CD4-positive, alpha-beta T cell treated with Interleukin-2 at 100 ng/mL for 4 hours (primary cell): ENCODE measurements around the gene ERI2.
A peak's percentile ranks its signal among the peaks of the same experiment; 100 is the strongest.
"Not testable (repeated sequence)": the region's sequence is repeated elsewhere in the genome, so short reads cannot be mapped to it uniquely, and the experiment has no call there.

ENCODE experiments used
- DNase-seq: peaks from one replicate; pipeline ENCODE4 v3.0.0-alpha.2; 2020; ENCODE audit warnings: low spot score

Gene ERI2

DNA sequence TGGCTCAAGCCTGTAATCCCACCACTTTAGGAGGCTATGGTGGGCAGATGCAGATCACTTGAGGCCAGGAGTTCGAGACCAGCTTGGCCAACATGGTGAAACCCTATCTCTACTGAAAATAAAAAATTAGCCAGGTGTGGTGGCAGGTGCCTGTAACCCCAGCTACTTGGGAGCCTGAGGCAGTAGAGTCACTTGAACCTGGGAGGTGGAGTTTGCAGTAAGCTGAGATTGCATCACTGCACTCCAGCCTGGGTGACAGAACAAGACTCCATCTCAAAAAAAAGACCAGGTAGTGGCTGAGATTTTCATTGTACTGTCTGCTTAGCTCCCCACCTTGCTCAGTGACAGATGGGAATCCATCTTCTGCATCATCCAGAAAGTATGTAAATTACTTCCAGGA, 41.8 kb downstream of the ERI2 start:
- DNase-seq: not testable (repeated sequence)

DNA sequence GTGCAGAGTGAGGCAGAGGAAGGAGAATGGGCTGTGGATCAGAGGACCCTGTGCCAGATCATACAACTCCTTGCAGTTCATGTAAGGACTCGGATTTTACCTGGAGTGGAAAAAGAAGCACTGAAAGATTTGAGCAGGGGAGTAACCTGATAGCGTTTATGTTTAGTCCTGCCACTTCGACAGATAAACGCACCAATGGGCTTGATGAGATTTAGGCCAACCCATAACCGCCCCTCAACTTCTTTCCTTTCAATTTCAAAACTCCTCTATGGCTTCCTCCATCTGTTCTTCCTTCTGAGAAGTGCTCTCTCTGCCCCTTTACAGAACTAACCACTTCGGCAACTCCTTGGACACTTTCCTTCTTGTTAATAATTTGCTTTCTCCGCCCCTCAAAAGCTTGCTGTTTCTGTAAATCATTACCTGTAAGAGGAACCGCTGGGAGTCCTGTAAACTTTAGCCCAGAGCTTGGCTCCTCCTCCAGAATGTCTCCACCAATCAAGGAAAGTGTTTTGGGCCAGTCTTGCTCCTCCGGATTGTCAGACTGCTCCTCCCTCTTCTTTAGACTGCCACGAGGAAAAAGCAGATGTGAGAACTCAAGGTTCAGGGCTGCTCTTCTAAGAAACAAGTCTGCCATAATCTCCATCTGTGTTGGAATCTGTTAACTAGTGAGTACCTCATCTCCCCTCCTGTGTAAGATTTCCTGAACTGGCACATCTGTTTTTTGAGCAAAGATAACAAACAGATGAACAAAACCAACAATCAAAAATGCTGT, 42.6 kb downstream of the ERI2 start, which contains the start of gene ACSM3:
Gene ACSM3 (plus strand): TSS at position 554 of the 772 bp plus-strand sequence. CDS start 6,021 bp downstream, outside the sequence.
- peak; percentile 85 for DNase-seq

DNA sequence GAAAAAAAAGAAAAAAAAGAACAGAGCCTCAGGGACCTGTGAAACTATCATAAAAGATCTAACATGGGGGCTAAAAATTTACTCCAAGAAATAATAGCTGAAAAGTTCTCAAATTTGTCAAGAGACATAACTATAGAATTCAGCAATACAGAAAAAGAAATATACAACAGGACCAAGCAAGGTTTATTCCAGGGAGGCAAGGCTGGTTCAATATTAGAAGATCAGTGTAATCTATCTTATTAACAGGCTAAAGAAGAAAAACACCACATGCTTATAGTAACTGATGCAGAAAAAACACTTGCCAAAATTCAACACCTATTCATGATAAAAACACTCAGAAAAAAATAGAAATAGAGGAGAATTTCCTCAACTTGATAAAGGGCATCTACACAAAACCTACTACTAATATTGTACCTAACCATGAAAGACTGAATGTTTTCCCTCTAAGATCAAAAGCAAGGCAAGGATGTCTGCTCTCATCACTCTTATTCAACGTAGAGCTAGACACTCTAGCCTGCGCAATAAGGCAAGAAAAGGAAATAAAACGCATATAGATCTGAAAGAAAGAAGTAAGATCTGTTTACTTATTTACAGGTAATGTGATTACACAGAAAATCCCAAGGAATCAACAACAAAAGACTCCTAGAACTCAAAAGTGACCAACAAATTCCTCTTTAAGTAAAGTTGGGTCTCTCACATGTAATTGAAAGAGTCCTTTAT, 43.7 kb downstream of the ERI2 start:
- no peak for DNase-seq

DNA sequence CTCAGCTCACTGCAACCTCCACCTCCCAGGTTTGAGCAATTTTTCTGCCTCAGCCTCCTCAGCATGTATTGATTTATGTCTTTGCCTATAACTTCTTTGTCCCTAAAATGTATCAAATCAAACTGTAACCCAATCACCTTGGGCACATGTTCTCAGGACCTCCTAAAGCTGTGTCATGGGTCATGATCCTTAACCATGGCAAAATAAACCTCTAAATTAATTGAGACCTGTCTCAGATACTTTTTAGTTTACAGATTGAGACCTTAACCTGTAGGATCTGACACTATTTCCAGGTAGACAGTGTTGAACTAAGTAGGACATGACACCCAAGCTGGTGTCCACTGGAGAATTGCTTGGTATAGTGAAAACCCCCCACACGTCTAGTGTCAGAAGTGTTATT, 45.1 kb downstream of the ERI2 start:
- no peak for DNase-seq

DNA sequence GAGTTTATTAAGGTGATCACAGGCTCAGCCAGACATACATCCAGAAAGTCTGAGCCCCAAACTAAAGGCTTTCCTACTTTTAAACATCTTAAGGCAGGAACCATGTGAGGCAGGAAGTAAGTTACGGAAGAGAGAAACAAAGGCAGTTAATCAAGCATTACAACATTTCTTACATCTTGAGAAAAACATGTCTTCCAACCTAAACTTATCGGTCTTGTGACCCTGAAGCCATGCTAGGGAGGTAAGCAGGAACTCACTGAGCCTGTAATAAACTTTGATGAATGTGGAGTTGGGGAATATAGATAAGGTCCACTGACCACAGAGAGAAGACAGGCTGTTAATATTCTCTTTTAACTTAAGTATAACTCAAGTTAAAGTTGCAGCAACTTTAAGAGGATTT, 45.9 kb downstream of the ERI2 start:
- no peak for DNase-seq

DNA sequence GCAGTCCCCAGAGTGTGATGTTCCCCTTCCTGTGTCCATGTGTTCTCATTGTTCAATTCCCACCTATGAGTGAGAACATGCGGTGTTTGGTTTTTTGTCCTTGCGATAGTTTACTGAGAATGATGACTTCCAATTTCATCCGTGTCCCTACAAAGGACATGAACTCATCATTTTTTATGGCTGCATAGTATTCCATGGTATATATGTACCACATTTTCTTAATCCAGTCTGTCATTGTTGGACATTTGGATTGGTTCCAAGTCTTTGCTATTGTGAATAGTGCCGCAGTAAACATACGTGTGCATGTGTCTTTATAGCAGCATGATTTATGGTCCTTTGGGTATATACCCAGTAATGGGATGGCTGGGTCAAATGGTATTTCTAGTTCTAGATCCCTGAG, 50.5 kb downstream of the ERI2 start:
- not testable (repeated sequence) for DNase-seq

DNA sequence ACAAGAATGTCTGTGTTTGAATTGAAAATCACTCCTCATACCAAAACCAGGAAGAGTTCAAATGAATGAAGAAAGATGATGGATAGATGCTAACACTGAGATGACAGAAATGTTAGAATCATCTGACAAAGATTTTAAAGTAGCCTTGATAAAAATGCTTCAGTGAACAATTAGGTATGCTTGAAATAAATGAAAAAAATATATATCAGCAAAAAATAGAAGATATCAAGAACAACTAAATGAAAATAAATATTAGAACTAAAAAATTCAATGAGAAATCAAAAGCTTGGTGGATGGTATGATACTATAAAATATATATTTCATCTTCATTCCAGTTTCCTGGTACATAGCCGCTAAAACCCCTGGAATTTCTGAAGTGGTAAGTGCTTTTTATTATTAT, 51.0 kb downstream of the ERI2 start:
- no peak for DNase-seq

DNA sequence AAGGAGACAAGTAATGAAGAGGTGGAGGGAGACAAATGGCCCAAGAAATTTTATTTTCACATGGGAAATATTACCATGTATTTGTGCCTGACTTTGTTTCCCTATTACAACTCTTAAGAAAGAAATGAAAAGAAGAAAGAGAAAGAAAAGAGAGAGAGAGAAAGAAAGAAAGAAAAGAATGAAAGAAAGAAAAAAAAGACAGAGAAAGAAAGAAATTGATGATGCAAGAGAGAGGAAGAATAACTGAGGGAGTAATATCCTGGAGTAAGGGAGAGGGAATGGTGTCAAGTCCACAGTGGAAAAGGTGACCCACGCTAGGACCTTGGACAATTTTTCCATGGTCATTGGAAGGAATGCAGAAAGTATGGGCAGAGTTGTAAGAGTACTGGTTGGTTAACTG, 52.5 kb downstream of the ERI2 start:
- DNase-seq: no peak

DNA sequence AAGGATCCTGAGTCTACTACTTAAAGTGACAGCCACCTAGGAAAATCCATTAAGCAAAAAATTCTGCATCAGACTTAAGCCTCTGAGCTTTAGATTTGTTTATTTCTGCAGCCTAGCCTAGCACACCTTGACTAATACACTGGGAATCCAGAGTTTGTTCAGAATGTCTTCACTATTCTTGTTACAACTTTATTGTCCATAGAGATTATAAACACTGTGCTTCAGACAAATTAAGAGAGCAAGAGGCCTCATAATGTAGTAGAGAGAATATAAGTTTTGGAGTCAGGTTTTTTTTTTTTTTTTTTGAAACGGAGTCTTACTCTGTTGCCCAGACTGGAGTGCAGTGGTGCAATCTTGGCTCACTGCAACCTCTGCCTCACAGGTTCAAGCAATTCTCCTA, 55.7 kb downstream of the ERI2 start:
- DNase-seq: no peak

DNA sequence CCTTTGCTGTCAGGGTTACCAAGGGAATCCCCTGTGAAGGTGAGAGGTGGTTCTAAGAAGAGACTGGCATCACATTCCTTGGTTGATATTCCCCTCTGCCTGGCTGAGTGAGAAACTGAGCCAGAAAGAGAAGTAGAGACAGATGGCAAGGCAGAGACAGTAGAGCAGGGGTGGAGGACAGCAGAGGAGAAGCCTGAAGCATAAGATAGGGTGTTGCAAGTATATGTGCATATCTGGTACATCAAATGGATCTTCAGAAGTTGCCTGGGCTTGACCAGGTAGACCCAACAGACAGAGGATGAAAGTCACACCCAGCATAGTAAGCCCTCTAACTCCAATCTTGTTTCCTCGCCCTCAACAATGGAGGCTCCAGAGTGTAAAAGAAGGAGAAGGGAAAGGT, 56.8 kb downstream of the ERI2 start:
- no peak for DNase-seq

DNA sequence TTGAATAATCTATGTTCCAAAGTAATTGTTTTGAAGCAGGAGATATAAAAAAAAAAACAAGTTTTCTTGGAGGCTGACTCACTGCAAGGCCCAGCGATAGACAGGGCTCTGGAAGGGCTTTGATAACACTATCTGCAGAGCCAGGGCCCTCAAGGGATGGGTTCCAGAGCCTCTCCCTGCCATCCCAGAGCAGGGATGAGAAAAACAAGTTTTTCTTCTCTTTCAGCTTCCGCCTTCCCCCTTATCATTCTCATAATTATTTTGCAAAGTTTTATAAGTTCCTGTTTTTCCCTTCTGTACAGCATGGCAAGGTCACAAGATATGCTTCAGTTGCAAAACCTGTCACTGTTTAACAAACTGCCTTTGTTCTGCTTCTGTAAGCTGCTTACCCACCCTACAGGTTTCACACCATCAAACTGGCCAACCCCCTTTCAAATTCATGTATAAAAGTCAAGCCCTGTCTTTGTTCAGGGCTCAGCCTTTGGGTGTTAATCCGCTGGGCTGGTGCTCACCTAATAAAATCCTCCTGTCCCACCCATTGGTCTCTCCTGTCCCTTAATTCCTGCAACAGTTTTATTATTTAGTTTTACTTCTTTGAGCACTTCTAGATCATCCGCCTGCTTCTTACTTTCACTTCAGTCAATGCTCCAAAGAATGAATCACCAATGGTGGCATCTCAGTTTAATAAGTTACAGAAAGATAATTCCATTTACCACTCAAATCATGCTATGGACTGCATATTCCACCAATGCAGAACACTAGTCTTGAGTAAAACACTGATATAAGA, 59.0 kb downstream of the ERI2 start:
- no peak for DNase-seq

DNA sequence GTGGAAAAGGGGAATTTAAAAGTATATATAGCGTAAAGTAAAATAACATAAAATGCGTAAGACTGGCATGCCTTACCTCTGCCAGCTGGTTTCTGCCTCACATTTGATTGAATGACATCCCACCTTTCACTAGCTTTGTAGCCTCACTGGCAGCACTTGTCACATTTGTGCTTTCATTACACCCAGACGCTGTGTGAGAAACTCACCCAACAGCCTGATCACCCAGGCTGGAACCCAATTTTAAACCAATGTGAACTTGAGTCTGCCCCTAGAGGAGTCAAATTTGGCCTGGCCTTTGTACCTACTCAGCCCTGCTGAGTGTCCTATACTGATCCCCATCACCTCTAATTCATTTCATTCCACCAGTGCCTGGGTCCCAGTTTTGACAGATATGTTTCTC, 59.8 kb downstream of the ERI2 start:
- DNase-seq: no peak
